ES-I3 (cell line): ENCODE results near the gene FTSJ1.
A peak's percentile ranks its signal among the peaks of the same experiment; 100 is the strongest.

Experiments
- H3K36me3 ChIP-seq: 2 replicates; pipeline ENCODE4 v1.6.1; 2013; ENCODE audit warnings: mild to moderate bottlenecking, low read length, control low read depth, moderate library complexity; ENCODE audit not compliant: insufficient read depth
- H3K4me1 ChIP-seq: 2 replicates; pipeline ENCODE4 v1.6.1; 2013; ENCODE audit warnings: mild to moderate bottlenecking, control low read depth, low read length; ENCODE audit not compliant: insufficient read depth
- H3K9ac ChIP-seq: 2 replicates; pipeline ENCODE4 v1.6.1; 2013; ENCODE audit warnings: low read depth, mild to moderate bottlenecking, low read length, moderate library complexity
- H3K9me3 ChIP-seq: 2 replicates; pipeline ENCODE4 v1.6.1; 2013; ENCODE audit warnings: mild to moderate bottlenecking, low read length, moderate library complexity; ENCODE audit not compliant: control insufficient read depth, insufficient read depth

Gene FTSJ1

DNA sequence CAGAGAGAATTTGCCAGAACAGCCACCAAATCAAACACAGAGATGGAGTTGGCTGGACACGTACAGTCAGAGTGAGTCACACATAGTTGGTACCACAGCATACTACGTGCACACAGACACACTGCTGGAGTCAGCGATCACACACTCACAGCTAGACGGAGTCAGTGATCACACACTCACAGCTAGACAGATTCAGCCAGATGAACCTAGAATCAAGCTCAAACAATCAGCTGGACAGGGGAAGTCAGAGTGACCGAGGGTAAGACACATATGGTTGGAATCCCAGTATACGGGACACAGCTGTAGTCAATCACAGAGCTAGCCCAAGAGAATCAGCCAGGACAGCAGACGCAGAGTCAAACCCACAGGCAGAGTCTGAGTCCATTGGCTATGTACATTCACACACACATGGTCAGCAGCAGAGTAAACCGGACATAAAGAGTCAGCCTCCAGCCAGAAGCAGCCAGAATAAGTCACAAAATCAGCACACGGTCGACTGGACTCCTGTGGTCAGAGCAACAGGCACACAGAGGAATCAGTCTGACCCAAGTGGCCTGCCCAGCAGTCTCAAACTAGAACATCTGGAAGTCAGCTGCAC, 10.6 kb upstream of the FTSJ1 start:
- no peaks in the 10 kb centered on the region for H3K9me3 ChIP-seq
- H3K36me3 ChIP-seq, result no peaks in the 10 kb centered on the region
- H3K9ac ChIP-seq, result no peak overlapping the region
- H3K4me1 ChIP-seq, result peaks cover 7% of the 10 kb centered on the region

- no peaks in the 10 kb centered on the region for H3K36me3 ChIP-seq
- no peak overlapping the region for H3K9ac ChIP-seq
These were observed 9.3 kb upstream of the FTSJ1 start for GRCh38 chrX:48466696-48467095.

GRCh38 chrX:48467281-48467761, 8.7 kb upstream of the FTSJ1 start:
- Histone ChIP-seq H3K9me3 (no peaks in the 10 kb centered on the region), H3K4me1 (peaks cover 9% of the 10 kb centered on the region), H3K36me3 (no peaks in the 10 kb centered on the region), H3K9ac (peak overlapping the region; percentile 80; the same call in 1 of the 2 replicates)

More at GRCh38 chrX:48466696-48467095, 9.3 kb upstream of the FTSJ1 start:
- Histone ChIP-seq H3K9me3 (no peaks in the 10 kb centered on the region), H3K4me1 (peaks cover 7% of the 10 kb centered on the region)

DNA sequence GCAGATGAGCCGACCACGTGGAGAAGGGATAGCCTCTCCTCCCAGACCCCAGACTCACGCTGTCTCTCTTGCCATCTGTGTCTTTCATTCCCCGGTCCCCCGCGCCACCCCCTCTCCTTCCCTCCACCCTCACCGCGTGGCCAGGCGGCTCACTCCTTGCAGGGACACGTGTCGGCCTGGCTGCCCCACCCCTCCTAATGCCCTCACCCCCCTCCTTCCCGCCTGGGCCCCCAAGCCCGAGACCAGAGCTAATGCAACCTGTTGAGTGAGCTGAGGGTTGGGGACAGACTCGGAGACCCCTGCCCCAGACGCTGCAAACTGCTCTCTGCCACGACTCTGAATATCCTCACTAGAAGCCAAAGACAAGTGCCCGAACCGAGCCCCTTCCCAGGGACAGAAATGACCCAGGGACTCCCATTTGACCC, 7.7 kb upstream of the FTSJ1 start:
- Histone ChIP-seq H3K9ac (peak overlapping the region; percentile 80), H3K4me1 (peaks cover 18% of the 10 kb centered on the region), H3K9me3 (no peaks in the 10 kb centered on the region), H3K36me3 (no peaks in the 10 kb centered on the region)

DNA sequence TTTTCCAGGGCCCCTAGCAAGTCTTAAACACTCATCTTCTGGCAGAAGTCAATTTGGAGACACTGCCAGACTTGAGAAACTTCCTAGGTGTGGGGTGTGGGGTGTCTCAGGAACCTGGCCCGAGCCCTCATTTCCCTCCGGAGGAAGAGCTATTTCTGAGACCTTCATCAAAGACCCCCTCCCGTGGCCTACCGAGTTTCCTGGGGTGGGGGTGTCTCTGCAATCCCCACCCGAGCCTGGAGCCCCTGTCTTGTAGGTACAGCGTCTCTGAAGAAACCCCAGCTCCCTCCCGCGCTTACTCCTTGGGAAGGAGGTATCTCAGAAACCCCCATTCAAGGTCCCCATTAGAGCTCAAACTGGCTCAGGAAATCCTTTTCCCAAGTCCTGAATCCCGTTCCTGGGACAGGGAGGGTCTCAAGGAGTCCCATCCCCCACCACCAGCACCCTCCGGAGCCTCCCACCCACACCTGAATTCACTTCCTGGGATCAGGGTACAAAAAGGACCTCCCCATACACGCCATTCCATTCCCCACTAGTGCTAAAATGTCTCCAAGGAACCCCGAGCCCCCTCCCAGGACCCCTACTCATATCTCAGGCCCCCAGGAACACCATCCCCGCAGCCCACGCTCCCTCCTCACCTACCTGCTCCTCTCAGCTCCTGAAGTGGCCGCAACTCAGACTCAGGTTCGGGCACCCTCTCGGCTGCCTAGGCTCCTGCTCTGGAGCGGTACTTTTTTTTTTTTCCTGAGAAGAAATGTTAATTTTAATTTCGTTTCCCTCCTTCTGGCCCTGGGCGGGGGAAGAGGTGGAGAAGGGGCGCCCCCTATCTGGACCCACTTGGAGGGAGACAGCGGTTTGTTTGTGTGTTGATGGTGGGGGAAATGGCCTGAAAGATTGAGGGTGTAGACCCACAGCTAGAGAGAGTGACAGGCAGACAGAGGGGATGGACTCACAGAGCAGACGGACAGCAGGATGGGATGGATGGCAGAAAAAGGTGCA, 7.0 kb upstream of the FTSJ1 start:
- Histone ChIP-seq H3K9me3 (no peaks in the 10 kb centered on the region), H3K36me3 (no peaks in the 10 kb centered on the region), H3K4me1 (peaks cover 19% of the 10 kb centered on the region), H3K9ac (peak overlapping the region; percentile 80)

GRCh38 chrX:48470110-48470832, 5.7 kb upstream of the FTSJ1 start, which contains the start of gene SLC38A5:
SLC38A5 (minus strand) TSS chrX:48470260; CDS start chrX:48467924, 2,336 bp downstream.
- Histone ChIP-seq H3K36me3 (no peaks in the 10 kb centered on the region), H3K9ac (peak within 1 kb of the TSS; percentile 80), H3K9me3 (no peaks in the 10 kb centered on the region), H3K4me1 (peaks cover 19% of the 10 kb centered on the region)

GRCh38 chrX:48470833-48471118, 5.2 kb upstream of the FTSJ1 start:
- H3K9me3 ChIP-seq, result no peaks in the 10 kb centered on the region
- H3K36me3 ChIP-seq, result no peaks in the 10 kb centered on the region
- no peak overlapping the region for H3K9ac ChIP-seq
- peaks cover 19% of the 10 kb centered on the region for H3K4me1 ChIP-seq

GRCh38 chrX:48471504-48471903, 4.5 kb upstream of the FTSJ1 start:
- Histone ChIP-seq H3K36me3 (no peaks in the 10 kb centered on the region), H3K4me1 (peaks cover 19% of the 10 kb centered on the region), H3K9me3 (no peaks in the 10 kb centered on the region), H3K9ac (no peak overlapping the region)

DNA sequence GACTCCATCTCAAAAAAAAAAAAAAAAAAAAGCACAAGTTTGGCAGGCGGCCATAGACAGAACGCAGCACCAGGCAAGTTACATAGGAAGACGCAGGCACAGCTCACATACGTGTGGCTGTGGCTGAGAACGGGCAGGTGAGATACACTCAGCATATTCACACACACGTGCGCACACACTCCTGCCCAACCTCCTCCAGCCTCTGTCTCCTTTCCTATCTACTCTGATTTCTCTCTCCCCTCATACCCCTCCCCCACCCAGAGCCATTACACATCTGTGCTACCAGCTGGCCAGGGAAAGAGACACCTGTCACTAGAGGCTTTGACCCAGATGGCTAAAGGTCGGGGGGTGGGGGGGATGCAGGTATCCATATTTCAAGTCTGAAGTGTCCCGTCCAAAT, 3.8 kb upstream of the FTSJ1 start:
- H3K9me3 ChIP-seq, result no peaks in the 10 kb centered on the region
- no peak overlapping the region for H3K9ac ChIP-seq
- H3K36me3 ChIP-seq, result no peaks in the 10 kb centered on the region
- peaks cover 19% of the 10 kb centered on the region for H3K4me1 ChIP-seq

DNA sequence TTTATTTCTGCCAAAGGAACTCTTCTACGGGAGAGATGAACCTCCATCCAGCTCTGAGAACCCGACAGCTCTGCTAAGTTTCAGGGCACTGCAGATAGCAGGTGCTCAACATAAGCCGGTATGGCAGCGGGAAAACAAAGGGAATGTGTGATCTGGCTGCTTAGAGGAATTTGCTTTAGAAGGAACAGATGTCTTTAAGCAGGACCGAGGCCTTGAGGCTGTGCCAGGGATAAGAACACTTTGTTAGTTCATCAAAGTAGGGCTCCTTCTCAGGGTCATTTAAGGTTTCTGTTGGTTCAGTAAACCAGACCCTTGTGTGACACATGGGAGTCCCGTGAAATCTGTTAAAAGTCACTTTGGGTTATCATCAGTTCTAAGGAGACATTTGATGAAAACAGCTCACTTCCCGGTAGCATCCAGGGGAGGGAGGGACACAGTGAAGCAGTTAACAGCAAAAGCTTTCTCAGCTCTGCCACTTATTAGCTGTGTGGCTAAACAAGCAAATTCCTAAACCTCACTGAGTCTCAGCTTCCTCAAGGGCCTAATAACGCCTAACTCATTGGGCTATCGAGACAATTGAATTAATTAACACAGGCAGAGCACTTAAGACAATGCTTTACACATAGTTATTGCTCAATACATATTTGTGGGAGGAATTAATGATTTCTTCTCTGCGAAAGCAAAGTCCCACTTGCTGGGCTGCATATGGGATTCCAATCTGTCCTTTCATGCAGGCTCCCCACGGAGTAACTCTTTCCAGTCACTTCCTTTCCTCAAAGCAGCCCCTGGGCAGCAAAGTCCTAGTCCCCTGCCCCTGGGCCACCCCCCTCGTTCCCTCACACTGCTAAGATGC, 2.9 kb upstream of the FTSJ1 start:
- Histone ChIP-seq H3K9me3 (no peaks in the 10 kb centered on the region), H3K4me1 (peaks cover 19% of the 10 kb centered on the region), H3K9ac (peak overlapping the region; percentile 29; the same call in 1 of the 2 replicates)

GRCh38 chrX:48473704-48473990, 2.4 kb upstream of the FTSJ1 start:
- Histone ChIP-seq H3K36me3 (no peaks in the 10 kb centered on the region), H3K9me3 (no peaks in the 10 kb centered on the region), H3K4me1 (peaks cover 19% of the 10 kb centered on the region), H3K9ac (peak overlapping the region; percentile 29; the same call in 1 of the 2 replicates)

More for the DNA sequence above, 2.9 kb upstream of the FTSJ1 start:
- no peaks in the 10 kb centered on the region for H3K36me3 ChIP-seq

DNA sequence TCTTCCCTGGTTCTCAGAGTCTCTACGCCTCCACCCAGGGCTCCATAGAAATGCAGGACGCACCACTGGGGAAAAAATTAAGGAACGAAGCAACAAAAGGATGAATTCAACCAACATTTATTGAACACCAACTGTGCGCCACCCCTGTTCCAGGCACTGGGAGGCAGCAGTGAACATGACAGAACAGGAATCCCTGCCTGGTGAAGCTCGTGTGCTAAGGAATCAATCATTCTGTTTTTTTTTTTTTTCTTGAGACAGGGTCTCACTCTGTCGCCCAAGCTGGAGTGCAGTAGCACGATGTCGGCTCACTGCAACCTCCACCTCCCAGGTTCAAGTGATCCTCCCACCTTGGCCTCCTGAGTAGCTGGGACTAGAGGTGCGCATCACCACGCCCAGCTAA, 1.9 kb upstream of the FTSJ1 start:
- no peaks in the 10 kb centered on the region for H3K36me3 ChIP-seq
- H3K4me1 ChIP-seq, result peaks cover 19% of the 10 kb centered on the region
- no peaks in the 10 kb centered on the region for H3K9me3 ChIP-seq
- H3K9ac ChIP-seq, result peak overlapping the region; percentile 29; the same call in 1 of the 2 replicates

DNA sequence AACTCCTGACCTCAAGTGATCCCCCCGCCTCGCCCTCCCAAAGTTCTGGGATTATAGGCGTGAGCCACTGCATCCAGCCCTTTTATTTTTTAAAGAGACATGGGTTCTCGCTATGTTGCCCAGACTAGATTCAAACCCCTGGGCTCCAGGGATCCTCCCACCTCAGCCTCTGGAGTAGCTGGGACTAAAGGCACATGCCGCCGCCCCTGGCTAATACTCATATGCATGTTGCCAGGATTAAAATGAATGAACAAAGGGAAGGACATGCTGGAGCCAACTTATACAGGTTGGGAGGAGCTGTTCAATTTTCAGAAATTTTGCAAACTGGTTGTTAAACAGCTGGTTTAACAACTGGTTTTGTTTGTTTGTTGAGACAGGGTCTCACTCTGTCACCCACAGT, 1.4 kb upstream of the FTSJ1 start:
- Histone ChIP-seq H3K4me1 (peaks cover 17% of the 10 kb centered on the region), H3K9me3 (no peaks in the 10 kb centered on the region), H3K36me3 (no peaks in the 10 kb centered on the region), H3K9ac (no peak overlapping the region)

DNA sequence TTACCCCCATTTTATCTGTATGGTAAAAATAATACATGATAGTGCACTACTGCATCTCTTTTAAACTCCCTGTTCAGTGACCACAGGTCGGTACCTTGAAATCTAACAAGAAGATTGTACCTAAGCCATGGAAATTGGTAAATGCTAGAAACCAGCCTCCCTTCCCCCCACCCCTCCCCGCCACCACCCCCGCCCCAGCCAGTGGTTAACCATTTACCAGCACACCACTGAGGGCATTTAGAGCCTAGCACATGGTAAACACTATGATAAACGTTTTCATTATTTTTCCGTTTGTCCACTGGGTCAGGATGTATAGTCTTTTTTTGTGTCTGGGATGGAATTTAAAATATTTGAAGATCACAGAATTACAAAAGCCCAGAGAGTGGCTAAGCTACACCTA, 703 bp upstream of the FTSJ1 start:
- Histone ChIP-seq H3K36me3 (no peaks in the 10 kb centered on the region), H3K9ac (peak overlapping the region; percentile 76), H3K9me3 (no peaks in the 10 kb centered on the region), H3K4me1 (peaks cover 12% of the 10 kb centered on the region)
